Femur (tissue), 1 donor: ENCODE data around the gene ZSCAN4.

ENCODE experiments used
- DNase-seq: peaks from one replicate; pipeline ENCODE4 v3.0.0-alpha.2; 2017

Gene ZSCAN4

DNA sequence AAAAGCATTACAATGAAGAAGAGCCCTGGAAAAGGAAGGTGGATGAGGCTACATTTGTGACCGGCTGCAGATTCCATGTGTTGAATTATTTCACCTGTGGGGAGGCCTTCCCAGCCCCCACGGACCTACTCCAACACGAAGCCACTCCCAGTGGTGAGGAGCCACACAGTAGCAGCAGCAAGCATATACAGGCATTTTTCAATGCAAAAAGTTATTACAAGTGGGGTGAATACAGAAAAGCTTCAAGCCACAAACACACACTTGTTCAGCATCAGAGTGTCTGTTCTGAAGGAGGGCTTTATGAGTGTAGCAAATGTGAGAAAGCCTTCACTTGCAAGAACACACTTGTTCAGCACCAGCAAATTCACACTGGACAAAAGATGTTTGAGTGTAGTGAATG is 18.0 kb downstream of the ZSCAN4 start:
- DNase-seq: no peak

DNA sequence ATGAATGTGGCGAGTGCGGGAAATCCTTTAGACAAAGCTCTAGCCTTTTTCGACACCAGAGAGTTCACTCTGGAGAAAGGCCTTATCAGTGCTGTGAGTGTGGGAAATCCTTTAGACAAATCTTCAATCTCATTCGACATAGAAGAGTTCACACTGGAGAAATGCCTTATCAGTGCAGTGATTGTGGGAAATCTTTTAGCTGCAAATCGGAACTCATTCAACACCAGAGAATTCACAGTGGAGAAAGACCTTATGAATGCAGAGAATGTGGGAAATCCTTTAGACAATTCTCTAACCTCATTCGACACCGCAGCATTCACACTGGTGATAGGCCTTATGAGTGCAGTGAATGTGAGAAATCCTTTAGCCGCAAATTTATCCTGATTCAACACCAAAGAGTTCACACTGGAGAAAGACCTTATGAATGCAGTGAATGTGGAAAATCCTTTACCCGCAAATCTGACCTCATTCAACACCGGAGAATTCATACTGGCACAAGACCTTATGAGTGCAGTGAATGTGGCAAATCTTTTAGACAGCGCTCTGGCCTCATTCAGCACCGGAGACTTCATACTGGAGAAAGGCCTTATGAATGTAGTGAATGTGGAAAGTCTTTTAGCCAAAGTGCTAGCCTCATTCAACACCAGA is 18.8 kb downstream of the ZSCAN4 start:
- DNase-seq: no peak

GRCh38 chr19:57688011-57688763 is 19.5 kb downstream of the ZSCAN4 start:
- DNase-seq: no peak

GRCh38 chr19:57689750-57690149 is 21.0 kb downstream of the ZSCAN4 start:
- no peak for DNase-seq

DNA sequence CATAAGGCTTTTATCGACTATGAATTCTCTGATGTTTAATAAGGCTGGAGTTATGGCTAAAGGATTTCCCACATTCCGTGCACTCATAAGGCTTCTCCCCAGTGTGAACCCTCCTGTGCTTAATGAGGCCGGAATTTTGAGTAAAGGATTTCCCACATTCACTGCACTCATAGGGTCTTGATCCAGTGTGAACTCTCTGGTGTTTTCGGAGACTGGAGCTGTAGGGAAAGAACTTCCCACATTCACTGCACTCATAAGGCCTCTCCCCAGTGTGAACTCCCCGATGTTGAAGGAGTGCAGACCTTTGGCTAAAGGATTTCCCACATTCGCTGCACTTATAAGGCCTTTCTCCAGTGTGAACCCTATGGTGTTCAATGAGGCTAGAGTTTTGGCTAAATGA is 32.9 kb downstream of the ZSCAN4 start:
- DNase-seq: no peak

DNA sequence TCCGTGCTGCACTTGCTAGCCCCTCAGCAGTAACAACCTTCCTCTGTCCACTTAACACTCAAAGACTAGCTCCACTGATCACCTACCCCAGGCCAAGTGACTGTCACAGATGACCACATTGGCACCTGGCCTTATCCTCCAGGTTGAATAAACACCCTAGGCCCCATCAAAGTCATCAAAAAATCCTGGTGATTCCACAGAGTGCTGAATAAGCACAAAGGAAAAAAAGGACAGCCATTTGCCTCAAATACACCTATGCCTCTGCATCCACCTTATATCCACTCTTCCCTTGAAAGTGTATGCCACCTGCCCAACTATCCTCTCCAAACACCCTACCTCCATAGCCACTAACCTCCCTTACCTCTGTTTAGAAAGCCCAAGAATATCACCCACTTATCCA is 37.6 kb downstream of the ZSCAN4 start:
- DNase-seq: no peak

DNA sequence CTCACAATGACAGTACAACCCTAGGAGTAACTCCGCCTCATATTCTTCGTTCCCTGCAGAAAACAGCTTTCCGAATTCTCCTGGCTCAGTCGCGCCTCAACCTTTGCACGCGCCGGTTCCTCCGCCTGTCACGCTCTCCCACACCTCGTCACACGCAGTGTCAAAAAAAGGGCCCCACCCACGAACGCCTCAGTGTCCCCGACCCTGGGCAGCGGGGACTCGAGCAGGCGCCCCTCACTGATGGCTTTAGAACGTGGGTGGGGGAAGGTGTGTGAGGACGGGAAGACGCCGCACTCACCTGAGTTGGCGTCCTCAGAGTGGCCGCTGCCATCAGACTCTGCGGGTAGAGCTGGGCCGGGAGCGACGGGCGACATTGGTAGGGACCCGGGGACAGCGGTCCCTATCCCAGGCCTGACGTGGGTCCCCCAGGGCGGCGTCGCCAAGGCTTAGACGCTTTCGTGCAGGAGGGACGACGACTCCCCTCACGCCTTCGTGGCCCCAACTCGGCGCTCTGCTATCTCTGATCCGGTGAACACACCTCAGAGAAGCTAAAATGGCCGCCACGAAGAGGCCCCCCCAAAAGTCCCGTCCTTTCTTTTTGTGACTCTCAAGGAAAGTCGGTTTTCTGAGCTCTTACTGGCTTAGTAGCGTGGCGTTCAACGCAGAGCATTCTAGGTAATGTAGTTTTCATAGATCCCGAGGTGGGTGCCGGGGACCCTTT is 40.1 kb downstream of the ZSCAN4 start, which contains the start of gene ZNF154:
Gene ZNF154, minus strand, starts transcription at position 564 of the 721 bp plus-strand sequence. Its CDS starts 233 bp downstream, at position 331.
- peak; percentile 85 for DNase-seq

DNA sequence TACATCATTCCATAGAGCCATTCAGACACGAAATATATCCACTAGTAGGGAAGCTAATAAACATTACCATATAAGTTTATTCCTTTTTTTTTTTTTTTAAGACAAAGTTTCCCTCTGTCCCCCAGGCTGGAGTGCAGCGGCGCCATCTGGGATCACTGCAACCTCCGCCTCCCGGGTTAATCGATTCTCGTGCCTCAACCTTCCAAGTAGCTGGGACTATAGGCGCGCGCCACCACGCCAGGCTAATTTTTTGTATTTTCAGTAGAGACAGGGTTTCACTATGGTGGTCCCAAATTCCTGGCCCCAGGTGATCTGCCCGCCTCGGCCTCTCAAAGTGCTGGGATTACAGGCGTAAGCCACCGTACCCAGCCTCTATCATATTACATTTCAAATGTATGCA is 40.9 kb downstream of the ZSCAN4 start:
- no peak for DNase-seq

GRCh38 chr19:57712222-57712621 is 43.5 kb downstream of the ZSCAN4 start:
- DNase-seq: no peak

- no peak for DNase-seq
These were observed 50.7 kb downstream of the ZSCAN4 start for GRCh38 chr19:57719424-57719823.

DNA sequence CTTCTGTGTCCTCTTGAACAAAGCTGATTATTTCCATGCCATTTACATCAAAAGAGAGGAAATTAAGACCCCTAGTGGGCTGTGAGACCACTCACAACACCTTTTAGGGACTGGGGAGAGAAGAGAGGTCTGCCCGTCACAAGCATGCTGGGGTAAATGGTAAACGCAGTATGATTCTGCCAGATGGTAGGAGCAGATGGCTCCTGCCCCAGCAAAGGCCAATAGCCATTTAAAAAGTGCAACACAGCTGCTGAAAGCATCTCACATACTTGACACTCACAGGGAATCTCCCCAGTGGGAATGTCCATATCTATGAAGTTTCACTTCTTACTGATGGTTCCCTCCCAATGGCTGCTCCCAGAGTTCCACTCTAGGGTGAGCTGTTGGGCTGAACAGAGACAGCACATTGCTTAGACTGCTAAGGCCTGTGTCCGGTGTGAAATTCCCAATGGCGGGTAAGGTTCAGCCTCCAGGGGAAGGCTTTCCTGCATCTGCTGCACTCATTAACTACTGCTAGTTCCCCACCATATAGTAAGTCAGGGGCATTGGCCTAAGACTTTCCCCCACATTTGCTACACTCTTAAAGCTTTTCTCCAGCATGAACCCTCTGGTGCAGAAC is 51.3 kb downstream of the ZSCAN4 start:
- DNase-seq: no peak

- DNase-seq: no peak
These were observed 52.1 kb downstream of the ZSCAN4 start for GRCh38 chr19:57720878-57721277.
